HG02870 (cell line): ENCODE data around the gene MYMK.

Experiments
- ATAC-seq: cut with Tn5 transposase; IDR thresholded peaks from one replicate; pipeline ENCODE4 v1.9.1; 2021; ENCODE audit warnings: mild to moderate bottlenecking, moderate library complexity; ENCODE audit not compliant: unreplicated experiment

The MYMK gene

DNA sequence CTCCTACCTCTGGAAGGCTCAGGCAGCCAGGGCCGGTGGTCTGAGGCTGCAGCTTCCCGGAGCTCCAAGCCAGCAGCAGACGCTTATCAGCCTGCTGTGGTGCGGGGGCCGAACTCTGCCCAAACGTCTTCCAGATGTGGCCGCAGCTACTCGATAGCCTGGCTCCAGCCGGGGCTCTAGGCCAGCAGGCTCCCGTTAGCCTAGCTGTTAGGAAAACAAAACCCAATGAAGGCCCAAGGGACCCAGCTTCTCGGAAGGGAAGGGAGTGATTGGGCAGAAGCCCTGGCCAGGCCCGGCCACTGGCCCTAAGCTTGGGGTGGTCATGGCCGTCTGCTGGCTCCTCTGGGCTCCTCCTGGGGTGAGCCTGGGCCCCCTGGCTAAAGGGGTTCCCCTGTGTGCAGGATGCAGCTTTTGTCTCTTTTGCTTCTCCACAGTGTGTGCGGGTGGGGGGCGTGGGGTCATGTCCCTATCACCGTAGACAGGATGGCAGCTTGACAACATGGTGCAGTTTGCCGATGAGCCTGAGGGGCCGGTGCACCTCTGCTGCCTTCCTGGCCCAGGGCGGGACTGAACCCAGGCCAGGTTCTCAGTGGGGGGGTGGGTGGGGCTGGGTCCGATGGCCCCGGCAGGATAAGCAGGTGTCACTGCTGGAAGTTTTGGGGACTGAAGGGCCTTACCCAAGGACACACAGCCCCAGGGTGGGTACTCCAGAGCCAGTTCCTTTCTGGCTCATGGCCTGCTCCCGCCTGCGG is 18.7 kb downstream of the MYMK start:
- no peak for ATAC-seq

- ATAC-seq = no peak
Measured at GRCh38 chr9:133505186-133505830, 19.5 kb downstream of the MYMK start.

DNA sequence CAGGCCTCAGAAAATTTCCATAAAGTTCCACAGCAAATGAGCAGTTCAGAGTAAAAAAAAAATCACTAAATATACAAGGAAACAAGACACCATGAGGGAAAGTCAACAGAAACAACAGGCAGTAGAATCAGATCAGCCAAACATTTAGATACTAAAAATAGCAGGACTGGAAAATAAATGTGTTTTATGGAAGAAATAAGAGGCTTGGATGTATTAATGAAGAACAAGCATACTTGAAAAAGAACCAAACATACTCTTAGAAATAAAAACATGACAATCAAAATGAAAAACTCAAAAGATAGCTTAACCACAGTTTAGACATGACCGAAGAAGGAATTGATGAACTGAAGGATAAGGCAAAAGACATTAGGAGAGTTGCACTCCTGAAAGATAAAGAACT is 22.6 kb downstream of the MYMK start:
- no peak for ATAC-seq

DNA sequence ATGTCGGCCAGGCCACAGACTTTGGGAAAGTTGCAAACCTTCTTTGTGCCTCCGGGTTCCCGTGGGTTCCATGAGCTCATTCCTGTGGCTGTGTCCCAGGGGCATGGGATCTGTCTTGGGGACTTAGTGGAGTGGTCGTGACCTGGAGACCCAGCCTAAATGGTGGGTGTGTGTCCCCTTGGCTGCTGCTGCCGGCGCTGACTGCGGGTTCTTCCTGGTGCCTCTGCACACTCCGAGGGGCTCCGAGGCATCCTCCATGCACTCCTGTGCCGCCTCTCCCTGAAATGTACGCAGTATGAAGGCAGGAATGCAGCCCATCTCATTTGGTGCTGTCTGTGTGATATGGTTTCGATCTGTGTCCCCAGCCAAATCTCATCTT is 24.9 kb downstream of the MYMK start:
- no peak for ATAC-seq

DNA sequence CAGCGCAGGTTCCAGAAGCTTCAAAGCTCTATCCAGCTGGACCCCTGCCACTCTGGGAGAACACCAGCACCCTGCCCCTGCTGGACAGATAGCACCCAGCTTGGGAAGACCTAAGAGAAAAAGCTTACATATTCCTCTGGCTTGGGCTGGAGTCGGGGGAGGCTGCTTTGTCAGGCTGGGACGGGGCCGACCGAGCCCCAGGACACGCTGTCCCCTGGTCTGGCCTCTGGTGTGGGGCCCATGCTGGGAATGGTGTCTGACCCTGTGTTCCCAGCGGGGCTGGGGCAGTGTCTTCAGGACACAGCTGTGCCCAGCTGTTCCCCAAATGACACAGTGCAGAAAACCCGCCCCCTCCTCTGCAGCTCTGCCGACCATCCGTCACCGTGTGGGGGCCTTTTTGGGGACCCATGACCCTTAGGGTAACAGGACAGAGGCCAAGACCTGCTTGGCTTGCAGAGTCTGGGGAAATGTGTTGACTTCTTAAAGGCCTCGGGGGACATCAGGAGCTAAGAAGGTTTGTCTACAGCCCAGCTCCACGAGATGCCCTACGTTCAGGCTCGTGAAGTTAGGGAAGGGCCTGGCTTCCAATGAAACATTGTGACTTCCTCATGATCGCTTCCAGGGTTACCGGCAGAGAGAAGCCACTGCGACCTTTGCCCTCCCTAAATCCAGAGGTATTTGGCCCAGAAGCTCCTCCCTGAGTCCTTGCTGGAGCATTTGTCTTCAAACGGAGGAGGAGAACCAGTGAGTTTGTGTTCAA is 25.4 kb downstream of the MYMK start:
- ATAC-seq = no peak

- ATAC-seq = no peak
Measured at GRCh38 chr9:133496861-133497842, 27.6 kb downstream of the MYMK start.

DNA sequence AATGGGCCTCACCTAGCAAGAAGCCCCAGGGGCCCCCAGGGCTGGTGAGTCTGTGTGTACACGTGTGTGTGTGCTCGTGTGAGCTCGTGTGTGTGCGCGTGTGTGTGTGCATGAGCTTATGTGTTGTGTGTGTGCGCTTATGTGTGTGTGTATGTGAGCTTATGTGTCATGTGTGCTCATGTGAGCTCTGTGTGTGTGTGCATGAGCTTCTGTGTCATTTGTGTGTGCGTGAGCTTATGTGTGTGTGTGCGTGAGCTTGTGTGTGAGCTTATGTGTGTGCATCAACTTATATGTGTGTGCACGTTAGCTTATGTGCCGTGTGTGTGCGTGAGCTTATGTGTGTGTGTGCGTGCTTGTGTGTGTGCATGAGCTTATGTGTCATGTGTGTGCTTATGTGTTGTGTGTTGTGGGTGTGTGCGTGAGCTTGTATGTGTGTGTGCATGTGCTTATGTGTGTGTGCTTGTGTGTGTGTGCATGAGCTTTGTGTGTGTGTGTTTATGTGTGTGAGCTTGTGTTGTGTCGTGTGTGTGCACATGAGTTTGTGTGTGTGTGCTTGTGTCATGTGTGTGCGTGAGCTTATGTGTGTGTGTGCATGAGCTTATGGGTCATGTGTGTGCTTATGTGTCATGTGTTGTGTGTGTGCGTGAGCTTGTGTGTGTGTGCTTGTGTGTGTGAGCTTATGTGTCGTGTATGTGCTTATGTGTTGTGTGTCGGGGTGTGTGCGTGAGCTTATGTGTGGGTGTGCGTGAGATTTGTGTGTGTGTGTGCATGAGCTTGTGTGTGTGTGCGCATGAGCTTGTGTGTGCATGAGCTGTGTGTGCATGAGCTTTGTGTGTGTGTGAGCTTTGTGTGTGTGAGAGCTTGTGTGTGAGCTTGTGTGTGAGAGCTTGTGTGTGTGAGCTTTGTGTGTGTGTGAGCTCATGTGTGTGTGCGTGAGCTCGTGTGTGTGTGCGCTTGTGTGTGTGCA is 29.1 kb downstream of the MYMK start:
- ATAC-seq = no peak

DNA sequence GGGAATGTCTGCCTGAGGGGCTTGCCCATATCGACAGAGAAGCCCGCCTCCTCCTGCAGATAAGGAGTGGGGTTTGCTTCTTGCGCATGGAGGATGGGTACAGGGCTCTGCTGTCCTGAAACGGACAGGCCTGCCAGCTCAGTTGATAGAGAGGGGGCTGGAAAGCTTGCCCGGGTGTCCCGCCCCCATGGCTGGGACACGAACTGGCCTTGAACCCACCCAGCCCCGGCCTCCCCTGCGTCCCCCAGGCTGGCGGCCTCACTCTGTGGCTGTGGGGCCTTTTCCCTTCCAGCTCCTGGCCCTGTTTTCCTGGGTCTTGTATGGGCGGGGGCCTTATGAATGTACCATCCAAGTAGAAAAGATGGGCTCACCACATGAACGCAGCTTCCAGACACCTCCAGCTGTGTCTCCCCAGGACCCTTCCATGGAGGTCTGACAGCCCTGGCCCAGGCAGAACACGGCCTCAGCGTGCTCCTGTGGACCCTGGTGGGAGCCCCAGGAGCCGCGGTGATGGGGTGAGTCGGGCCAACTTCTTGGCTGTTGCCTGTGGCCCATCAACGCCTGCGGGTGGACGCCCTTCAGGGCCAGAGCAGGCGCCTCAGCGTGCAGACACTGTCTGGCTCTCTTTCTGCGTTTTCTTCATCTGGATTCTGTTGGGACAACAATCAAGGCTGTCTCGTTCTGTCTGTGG is 30.0 kb downstream of the MYMK start:
- no peak for ATAC-seq

DNA sequence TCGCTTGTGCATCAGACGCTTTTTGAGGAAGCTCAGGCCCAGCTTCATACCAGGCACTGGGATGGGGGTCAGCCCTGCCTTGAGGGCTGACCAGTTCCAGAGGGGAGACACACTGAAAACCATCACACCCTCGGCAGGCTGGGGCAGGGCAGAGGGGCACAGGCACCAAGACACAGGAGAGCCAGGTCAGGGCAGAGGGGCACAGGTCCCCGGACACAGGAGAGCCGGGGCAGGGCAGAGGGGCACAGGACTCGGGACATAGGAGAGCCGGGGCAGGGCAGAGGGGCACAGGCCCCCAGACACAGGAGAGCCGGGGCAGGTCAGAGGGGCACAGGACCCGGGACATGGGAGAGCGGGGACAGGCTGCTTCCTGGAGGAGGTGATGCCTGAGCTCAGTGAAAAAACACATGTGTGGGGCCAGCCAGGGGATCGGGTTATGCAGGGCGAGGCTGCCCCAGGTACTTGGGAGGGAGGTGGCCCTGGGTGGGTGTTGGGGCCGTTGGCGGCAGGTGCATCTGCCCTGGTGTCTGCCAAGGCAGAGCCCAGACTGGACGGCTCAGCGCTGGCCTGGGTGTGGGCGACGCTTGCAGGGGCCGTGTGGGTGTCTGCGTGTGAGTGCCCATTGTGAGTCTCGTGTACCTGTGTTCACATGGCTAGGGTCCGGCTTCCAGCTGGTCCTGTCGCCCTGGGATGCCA is 30.8 kb downstream of the MYMK start:
- ATAC-seq = no peak

GRCh38 chr9:133493428-133493827 is 31.3 kb downstream of the MYMK start:
- no peak for ATAC-seq

DNA sequence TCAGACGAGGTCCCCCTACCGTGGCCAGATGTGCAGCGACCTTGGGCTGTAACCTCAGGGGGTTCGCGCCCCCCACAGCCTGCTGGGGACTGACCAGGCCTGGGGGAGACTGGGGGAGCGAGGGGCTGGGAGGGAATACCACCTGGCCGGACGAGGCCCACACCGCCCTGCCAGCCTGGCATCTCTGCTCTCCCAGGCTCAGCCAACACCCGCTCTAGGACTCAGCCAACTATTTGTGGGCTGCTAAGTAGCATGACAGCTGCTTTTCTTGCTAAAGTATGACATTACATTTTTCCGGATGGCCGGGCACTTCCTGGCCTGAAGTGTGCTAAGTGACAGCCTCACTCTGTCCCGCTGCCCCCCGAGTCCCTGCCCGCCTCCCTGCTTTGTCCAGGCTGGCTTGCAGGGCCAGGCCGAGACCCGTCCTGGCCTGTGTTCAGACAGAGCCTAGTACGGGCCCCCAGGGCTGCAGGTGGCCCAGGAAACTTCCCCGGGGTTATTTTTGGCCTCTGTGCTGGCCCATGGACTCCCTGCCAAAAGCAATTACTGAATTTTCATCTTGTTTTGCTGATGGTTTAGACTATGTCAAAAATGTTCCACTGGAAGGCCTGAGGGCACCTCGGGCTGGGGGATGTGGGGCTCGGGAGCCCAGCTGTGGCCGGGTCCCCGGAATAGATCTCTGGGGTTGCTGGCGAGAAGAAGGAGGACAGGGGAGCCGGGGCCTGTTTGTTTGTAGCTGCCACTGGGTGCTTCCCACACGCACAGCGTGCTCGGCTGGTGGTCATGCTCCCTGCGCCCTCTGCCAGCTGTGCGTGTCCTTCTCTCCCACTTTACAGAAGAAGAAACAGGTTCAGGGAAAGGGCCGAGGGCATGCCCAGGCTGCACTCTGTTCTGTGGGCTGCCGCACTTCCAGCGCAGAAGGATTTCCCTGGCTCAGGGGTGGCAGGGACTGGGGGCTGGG is 32.4 kb downstream of the MYMK start:
- no peak for ATAC-seq

- ATAC-seq = no peak
Measured at GRCh38 chr9:133491656-133491925, 33.2 kb downstream of the MYMK start.

GRCh38 chr9:133490865-133491655 is 33.7 kb downstream of the MYMK start:
- ATAC-seq = no peak

- ATAC-seq = no peak
Measured at GRCh38 chr9:133490201-133490681, 34.5 kb downstream of the MYMK start.

- ATAC-seq = no peak
Measured at GRCh38 chr9:133489253-133490190, 35.2 kb downstream of the MYMK start.
